Measurements from ENCODE around the gene EI24. TPM values are rescaled to one million over a fixed set of nuclear protein-coding genes. Genes with fewer than 3 reads are reported as not detected.
A peak's percentile ranks its signal among the peaks of the same experiment; 100 is the strongest.

EI24 gene
- total and polyA plus RNA-seq, 4 donors = 64.9 to 288 (median 203) TPM

DNA sequence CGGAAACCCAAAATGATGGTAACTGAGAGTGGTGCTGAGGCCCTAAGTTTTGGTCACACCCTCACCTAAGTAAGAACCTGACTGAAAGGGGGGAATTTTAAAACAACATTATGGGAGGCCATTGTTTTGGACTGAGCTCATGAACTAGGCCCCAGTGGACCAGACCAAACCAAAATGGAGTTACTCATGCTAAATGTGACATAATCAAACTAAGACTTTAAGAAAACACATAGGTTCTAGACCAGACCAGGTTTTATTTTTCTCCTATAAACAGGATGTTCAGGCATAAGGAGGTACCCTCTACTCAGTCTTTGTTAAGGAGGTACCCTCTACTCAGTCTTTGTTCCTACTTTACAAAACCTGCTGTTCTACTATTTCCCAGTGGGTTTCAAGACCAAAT lies 7.4 kb upstream of the EI24 start (continued):
- TF ChIP-seq, protein P1, sequence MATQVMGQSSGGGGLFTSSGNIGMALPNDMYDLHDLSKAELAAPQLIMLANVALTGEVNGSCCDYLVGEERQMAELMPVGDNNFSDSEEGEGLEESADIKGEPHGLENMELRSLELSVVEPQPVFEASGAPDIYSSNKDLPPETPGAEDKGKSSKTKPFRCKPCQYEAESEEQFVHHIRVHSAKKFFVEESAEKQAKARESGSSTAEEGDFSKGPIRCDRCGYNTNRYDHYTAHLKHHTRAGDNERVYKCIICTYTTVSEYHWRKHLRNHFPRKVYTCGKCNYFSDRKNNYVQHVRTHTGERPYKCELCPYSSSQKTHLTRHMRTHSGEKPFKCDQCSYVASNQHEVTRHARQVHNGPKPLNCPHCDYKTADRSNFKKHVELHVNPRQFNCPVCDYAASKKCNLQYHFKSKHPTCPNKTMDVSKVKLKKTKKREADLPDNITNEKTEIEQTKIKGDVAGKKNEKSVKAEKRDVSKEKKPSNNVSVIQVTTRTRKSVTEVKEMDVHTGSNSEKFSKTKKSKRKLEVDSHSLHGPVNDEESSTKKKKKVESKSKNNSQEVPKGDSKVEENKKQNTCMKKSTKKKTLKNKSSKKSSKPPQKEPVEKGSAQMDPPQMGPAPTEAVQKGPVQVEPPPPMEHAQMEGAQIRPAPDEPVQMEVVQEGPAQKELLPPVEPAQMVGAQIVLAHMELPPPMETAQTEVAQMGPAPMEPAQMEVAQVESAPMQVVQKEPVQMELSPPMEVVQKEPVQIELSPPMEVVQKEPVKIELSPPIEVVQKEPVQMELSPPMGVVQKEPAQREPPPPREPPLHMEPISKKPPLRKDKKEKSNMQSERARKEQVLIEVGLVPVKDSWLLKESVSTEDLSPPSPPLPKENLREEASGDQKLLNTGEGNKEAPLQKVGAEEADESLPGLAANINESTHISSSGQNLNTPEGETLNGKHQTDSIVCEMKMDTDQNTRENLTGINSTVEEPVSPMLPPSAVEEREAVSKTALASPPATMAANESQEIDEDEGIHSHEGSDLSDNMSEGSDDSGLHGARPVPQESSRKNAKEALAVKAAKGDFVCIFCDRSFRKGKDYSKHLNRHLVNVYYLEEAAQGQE (IDR thresholded peaks at IDR 0.05) = no peak
- no peak for TF ChIP-seq RAD21 (IDR thresholded peaks at IDR 0.05)
- TF ChIP-seq JUND (IDR thresholded peaks at IDR 0.05) = no peak
- no peak for TF ChIP-seq HNF4A (conservative IDR thresholded peaks at IDR 0.05)
- TF ChIP-seq YY1 (IDR thresholded peaks at IDR 0.05) = no peak
- TF ChIP-seq NR2F2 (IDR thresholded peaks at IDR 0.05) = no peak
- no peak for TF ChIP-seq GABPA (IDR thresholded peaks at IDR 0.05 in 1 of 2, conservative IDR thresholded peaks at IDR 0.05 in 1 of 2)

- Histone ChIP-seq H3K4me3 (ENCODE audit: low read depth in 1 of 3, low read length in 3 of 3) (no peak overlapping the region), H3K4me1 (ENCODE audit: control insufficient read depth in 4 of 4, insufficient read depth in 4 of 4, low read length in 3 of 4) (peaks cover 2 to 21% (median 19%) of the 10 kb centered on the region in 4 donors), H3K9me3 (ENCODE audit: control insufficient read depth in 4 of 4, low read length in 3 of 4) (no peaks in the 10 kb centered on the region), H3K9ac (ENCODE audit: low read depth in 1 of 2, low read length in 2 of 2) (no peak overlapping the region), H3K27ac (ENCODE audit: low read depth in 1 of 2, low read length in 2 of 2) (no peak overlapping the region), H3K36me3 (ENCODE audit: control insufficient read depth in 4 of 4, insufficient read depth in 3 of 4, low read depth in 1 of 4, low read length in 3 of 4) (no peaks in the 10 kb centered on the region), H3K27me3 (ENCODE audit: control insufficient read depth in 4 of 4, insufficient read depth in 4 of 4, low read length in 3 of 4) (no peaks in the 10 kb centered on the region)
- DNase-seq (ENCODE audit: low spot score) = no peak
- TF ChIP-seq NR2F2 (IDR thresholded peaks at IDR 0.05) (no peak), RAD21 (IDR thresholded peaks at IDR 0.05) (no peak), ZBTB33 (IDR thresholded peaks at IDR 0.05) (no peak), TAF1 (conservative IDR thresholded peaks at IDR 0.05) (no peak), EGR1 (IDR thresholded peaks at IDR 0.05; ENCODE audit: low read depth in 2 of 2) (no peak), RXRA (IDR thresholded peaks at IDR 0.05) (peak; percentile 16 to 24), SP1 (IDR thresholded peaks at IDR 0.05) (peak; percentile 57), HNF4A (conservative IDR thresholded peaks at IDR 0.05) (peak; percentile 42 to 58), JUND (IDR thresholded peaks at IDR 0.05) (no peak)
- TF ChIP-seq, protein P1 (IDR thresholded peaks at IDR 0.05) = no peak
- WGBS = 42% methylated on average over 4 of the region's 4 CpGs
Measured at GRCh38 chr11:125562430-125562829, 6.8 kb upstream of the EI24 start.

Measured in liver (tissue), 9 donors.